ENCODE results near the gene MTRF1L.
"Not testable (repeated sequence)": the region's sequence is repeated elsewhere in the genome, so short reads cannot be mapped to it uniquely, and the experiment has no call there.

The MTRF1L gene

GRCh38 chr6:153003366-153003690 lies 819 bp upstream of the MTRF1L start:
- no peak for DNase-seq (ENCODE audit: low read depth in 2 of 2)

- DNase-seq (ENCODE audit: low read depth in 2 of 2): no peak
Measured at GRCh38 chr6:153001767-153002612, 519 bp downstream of the MTRF1L start.

GRCh38 chr6:153000790-153001189 lies 1.7 kb downstream of the MTRF1L start:
- DNase-seq (ENCODE audit: low read depth in 2 of 2): not testable (repeated sequence)

- no peak for DNase-seq (ENCODE audit: low read depth in 2 of 2)
Measured at GRCh38 chr6:153000243-153000642, 2.3 kb downstream of the MTRF1L start.

- DNase-seq (ENCODE audit: low read depth in 2 of 2): not testable (repeated sequence)
Measured at GRCh38 chr6:152999538-152999937, 3.0 kb downstream of the MTRF1L start.

- DNase-seq (ENCODE audit: low read depth in 2 of 2): no peak
Measured at GRCh38 chr6:152993847-152994246, 8.7 kb downstream of the MTRF1L start.

- DNase-seq (ENCODE audit: low read depth in 2 of 2): no peak
Measured at GRCh38 chr6:152993431-152993830, 9.1 kb downstream of the MTRF1L start.

- no peak for DNase-seq (ENCODE audit: low read depth in 2 of 2)
Measured at GRCh38 chr6:152986978-152987377, 15.5 kb downstream of the MTRF1L start.

- DNase-seq (ENCODE audit: low read depth in 2 of 2): not testable (repeated sequence)
Measured at GRCh38 chr6:152985300-152985699, 17.2 kb downstream of the MTRF1L start.

GRCh38 chr6:152984513-152984872 lies 18.0 kb downstream of the MTRF1L start:
- DNase-seq (ENCODE audit: low read depth in 2 of 2): no peak

- peak; percentile 59 to 91 for DNase-seq (ENCODE audit: low read depth in 2 of 2)
Measured at GRCh38 chr6:152983637-152984512, 18.6 kb downstream of the MTRF1L start.

- peak; percentile 90 to 95 for DNase-seq (ENCODE audit: low read depth in 2 of 2)
Measured at GRCh38 chr6:152982904-152983636, 19.4 kb downstream of the MTRF1L start, which contains the start of gene FBXO5. FBXO5 (minus strand) TSS chr6:152983041; CDS start chr6:152982959, 82 bp downstream.

GRCh38 chr6:152981989-152982903 lies 20.3 kb downstream of the MTRF1L start:
- peak in 1 of 2 donors; percentile 22 for DNase-seq (ENCODE audit: low read depth in 2 of 2)

- DNase-seq (ENCODE audit: low read depth in 2 of 2): no peak
Measured at GRCh38 chr6:152981219-152981618, 21.3 kb downstream of the MTRF1L start.

- no peak for DNase-seq (ENCODE audit: low read depth in 2 of 2)
Measured at GRCh38 chr6:152980656-152981055, 21.9 kb downstream of the MTRF1L start.

GRCh38 chr6:152979116-152979515 lies 23.4 kb downstream of the MTRF1L start:
- DNase-seq (ENCODE audit: low read depth in 2 of 2): no peak

GRCh38 chr6:152978058-152978457 lies 24.5 kb downstream of the MTRF1L start:
- no peak for DNase-seq (ENCODE audit: low read depth in 2 of 2)

GRCh38 chr6:152977556-152977955 lies 25.0 kb downstream of the MTRF1L start:
- DNase-seq (ENCODE audit: low read depth in 2 of 2): no peak

GRCh38 chr6:152976749-152977148 lies 25.8 kb downstream of the MTRF1L start:
- no peak for DNase-seq (ENCODE audit: low read depth in 2 of 2)

- no peak for DNase-seq (ENCODE audit: low read depth in 2 of 2)
Measured at GRCh38 chr6:152975204-152975915, 27.1 kb downstream of the MTRF1L start.

All from activated CD4-positive, alpha-beta T cell treated with anti-CD3 and anti-CD28 coated beads for 24 hours (primary cell).